Smooth muscle cell (in vitro differentiated cells): ENCODE measurements around the gene DHX35. TPM values are rescaled to one million over a fixed set of nuclear protein-coding genes. Genes with fewer than 3 reads are reported as not detected.
A peak's percentile ranks its signal among the peaks of the same experiment; 100 is the strongest.

Experiments used
- DNase-seq: peaks from one replicate; lab custom pipeline; 2025; ENCODE audit not compliant: unreplicated experiment; lab: John Stamatoyannopoulos, UW
- H2AFZ ChIP-seq: fragments of 200-600 bp; sonication (generic); 2 replicates; pipeline ENCODE4 v1.6.0; 2016; ENCODE audit warnings: antibody characterized with exemption, low read depth, mild to moderate bottlenecking
- H3F3A ChIP-seq: fragments of 200-600 bp; sonication (generic); 2 replicates; pipeline ENCODE4 v1.6.0; 2017; ENCODE audit warnings: antibody characterized with exemption, low read depth
- H3K27ac ChIP-seq: fragments of 200-600 bp; sonication (generic); 2 replicates; pipeline ENCODE4 v1.5.1; 2016; ENCODE audit warnings: low read depth, mild to moderate bottlenecking
- H3K27me3 ChIP-seq: fragments of 200-600 bp; sonication (generic); 2 replicates; pipeline ENCODE4 v1.6.1; 2016; ENCODE audit warnings: low read depth, mild to moderate bottlenecking
- H3K36me3 ChIP-seq: fragments of 200-600 bp; sonication (generic); 2 replicates; pipeline ENCODE4 v1.5.1; 2016; ENCODE audit warnings: low read depth
- H3K4me1 ChIP-seq: fragments of 200-600 bp; sonication (generic); 2 replicates; pipeline ENCODE4 v1.5.1; 2016; ENCODE audit warnings: low read depth
- H3K4me2 ChIP-seq: fragments of 200-600 bp; sonication (generic); 2 replicates; pipeline ENCODE4 v1.6.0; 2016; ENCODE audit warnings: mild to moderate bottlenecking
- H3K4me3 ChIP-seq: fragments of 200-600 bp; sonication (generic); 2 replicates; pipeline ENCODE4 v1.5.1; 2016; ENCODE audit warnings: mild to moderate bottlenecking
- H3K79me2 ChIP-seq: fragments of 200-600 bp; sonication (generic); 2 replicates; pipeline ENCODE4 v1.6.0; 2016; ENCODE audit warnings: low read depth, mild to moderate bottlenecking
- H3K9ac ChIP-seq: fragments of 200-600 bp; sonication (generic); 2 replicates; pipeline ENCODE4 v1.6.0; 2016; ENCODE audit warnings: low read depth
- H3K9me3 ChIP-seq: fragments of 200-600 bp; sonication (generic); replicated peaks from 2 replicates; pipeline ENCODE4 v1.5.1; 2016; ENCODE audit warnings: low read depth
- H4K20me1 ChIP-seq: fragments of 200-600 bp; sonication (generic); 2 replicates; pipeline ENCODE4 v1.6.0; 2016; ENCODE audit warnings: low read depth
- WGBS: methylation state at CpG from one replicate; pipeline ENCODE4 v1.1.7; 2016; ENCODE audit warnings: low lambda C conversion rate; 5-methylcytosine and 5-hydroxymethylcytosine counted together
- polyA plus RNA-seq: library from polyadenylated mRNA; unstranded; fragments of >200 nt; fragmentation: Nextera tagmentation; extraction: Ambion mirVana; gene quantifications from 2 replicates; pipeline ENCODE4 v1.2.1, GENCODE V29; 2016
- total RNA-seq: library from RNA; depleted of rRNA; stranded (reverse); fragments of >200 nt; gene quantifications from 2 replicates; pipeline ENCODE4 v1.2.3, GENCODE V29; 2014
- TF ChIP-seq, protein P1 (sequence below): fragments of 200-600 bp; sonication (generic); IDR thresholded peaks from 2 replicates; pipeline ENCODE4 v1.5.1; 2017; ENCODE audit warnings: borderline replicate concordance, mild to moderate bottlenecking, antibody characterized with exemption; ENCODE audit not compliant: insufficient read depth, poor library complexity, severe bottlenecking

The DHX35 gene
- total and polyA plus RNA-seq, 2 experiments from 2014 or later: 4.5 to 9.5 TPM

DNA sequence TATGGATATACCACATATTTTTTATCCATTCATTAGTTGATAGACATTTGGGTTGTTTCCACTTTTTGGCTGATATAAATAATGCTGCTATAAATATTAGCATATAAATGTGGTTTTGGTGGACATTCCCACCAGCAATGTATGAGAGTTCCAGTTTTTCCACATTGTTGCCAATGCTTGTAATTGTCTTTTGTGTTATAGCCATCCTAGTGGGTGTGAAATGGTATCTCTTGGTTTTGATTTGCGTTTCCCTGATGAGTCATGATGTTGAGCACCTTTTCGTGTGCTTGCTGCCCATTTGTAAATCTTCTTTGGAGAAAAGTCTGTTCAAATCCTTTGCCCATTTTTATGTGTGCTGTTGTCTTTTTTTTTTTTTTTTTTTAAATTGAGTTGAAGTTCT, 54.4 kb downstream of the DHX35 start:
- Histone ChIP-seq H3K27me3 (no peaks in the 10 kb centered on the region), H3K36me3 (peaks cover 10% of the 10 kb centered on the region), H3K4me2 (no peak overlapping the region), H3K9me3 (no peaks in the 10 kb centered on the region), H3K4me1 (no peaks in the 10 kb centered on the region), H3K79me2 (no peaks in the 10 kb centered on the region), H3K4me3 (no peak overlapping the region), H3K27ac (peak overlapping the region; percentile 55), H3F3A (no peaks in the 10 kb centered on the region), H3K9ac (no peak overlapping the region), H2AFZ (no peak overlapping the region), H4K20me1 (no peaks in the 10 kb centered on the region)
- TF ChIP-seq, protein P1, sequence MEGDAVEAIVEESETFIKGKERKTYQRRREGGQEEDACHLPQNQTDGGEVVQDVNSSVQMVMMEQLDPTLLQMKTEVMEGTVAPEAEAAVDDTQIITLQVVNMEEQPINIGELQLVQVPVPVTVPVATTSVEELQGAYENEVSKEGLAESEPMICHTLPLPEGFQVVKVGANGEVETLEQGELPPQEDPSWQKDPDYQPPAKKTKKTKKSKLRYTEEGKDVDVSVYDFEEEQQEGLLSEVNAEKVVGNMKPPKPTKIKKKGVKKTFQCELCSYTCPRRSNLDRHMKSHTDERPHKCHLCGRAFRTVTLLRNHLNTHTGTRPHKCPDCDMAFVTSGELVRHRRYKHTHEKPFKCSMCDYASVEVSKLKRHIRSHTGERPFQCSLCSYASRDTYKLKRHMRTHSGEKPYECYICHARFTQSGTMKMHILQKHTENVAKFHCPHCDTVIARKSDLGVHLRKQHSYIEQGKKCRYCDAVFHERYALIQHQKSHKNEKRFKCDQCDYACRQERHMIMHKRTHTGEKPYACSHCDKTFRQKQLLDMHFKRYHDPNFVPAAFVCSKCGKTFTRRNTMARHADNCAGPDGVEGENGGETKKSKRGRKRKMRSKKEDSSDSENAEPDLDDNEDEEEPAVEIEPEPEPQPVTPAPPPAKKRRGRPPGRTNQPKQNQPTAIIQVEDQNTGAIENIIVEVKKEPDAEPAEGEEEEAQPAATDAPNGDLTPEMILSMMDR: no peak
- DNase-seq: no peak
- WGBS: 71% methylated on average over 2 of the region's 2 CpGs

DNA sequence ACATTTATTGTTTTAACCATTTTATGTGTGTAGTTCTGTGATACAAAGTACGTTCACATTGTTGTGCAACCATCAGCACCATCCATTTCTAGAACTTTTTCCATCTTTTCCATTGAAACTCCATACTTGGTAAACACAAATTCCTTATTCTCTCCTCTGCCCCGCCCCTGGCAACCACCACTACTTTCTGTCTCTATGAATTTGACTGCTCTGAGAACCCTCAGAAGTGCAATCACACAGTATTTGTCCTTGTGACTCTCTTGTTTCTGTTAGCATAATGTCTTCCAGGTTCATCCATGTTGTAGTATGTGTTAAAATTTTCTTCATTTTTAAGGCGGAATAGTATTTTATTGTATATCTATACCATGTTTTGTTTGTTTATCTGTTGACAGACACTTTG, 56.9 kb downstream of the DHX35 start:
- Histone ChIP-seq H3K9ac (no peak overlapping the region), H3K9me3 (no peaks in the 10 kb centered on the region), H3K79me2 (no peaks in the 10 kb centered on the region), H4K20me1 (no peaks in the 10 kb centered on the region), H3K36me3 (peaks cover 10% of the 10 kb centered on the region), H3K4me1 (no peaks in the 10 kb centered on the region), H3K4me3 (no peak overlapping the region), H3K27me3 (no peaks in the 10 kb centered on the region), H2AFZ (no peak overlapping the region), H3K4me2 (no peak overlapping the region), H3F3A (no peaks in the 10 kb centered on the region), H3K27ac (no peak overlapping the region)
- WGBS: 94% methylated on average over 3 of the region's 3 CpGs
- TF ChIP-seq, protein P1: no peak
- no peak for DNase-seq

DNA sequence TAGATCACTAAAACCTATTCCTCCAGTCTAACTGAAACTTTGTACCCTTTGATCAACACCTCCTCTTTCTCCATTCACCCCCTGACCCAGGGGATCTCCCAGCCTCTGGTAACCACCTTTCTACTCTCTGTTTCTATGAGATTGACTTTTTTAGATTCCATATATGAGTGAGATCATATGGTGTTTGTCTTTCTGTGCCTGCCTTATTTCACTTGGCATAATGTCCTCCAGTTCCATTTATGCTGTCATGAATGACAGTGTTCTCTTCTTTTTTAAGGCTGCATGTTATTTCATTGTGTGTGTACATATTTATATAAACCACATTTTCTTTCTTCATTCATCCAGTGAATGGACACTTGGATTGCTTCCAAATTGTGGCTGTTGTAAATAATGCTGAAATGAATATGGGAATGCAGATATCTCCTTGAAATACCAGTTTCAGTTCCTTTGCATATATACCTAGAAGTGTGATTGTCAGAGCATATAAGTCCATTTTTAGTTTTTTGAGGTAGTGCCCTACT, 57.7 kb downstream of the DHX35 start:
- no peak overlapping the region for H3K9ac ChIP-seq
- H3K27me3 ChIP-seq: no peaks in the 10 kb centered on the region
- no peak overlapping the region for H3K27ac ChIP-seq
- no peak overlapping the region for H3K4me2 ChIP-seq
- no peaks in the 10 kb centered on the region for H3K4me1 ChIP-seq
- no peak overlapping the region for H3K4me3 ChIP-seq
- no peak for DNase-seq
- no peaks in the 10 kb centered on the region for H4K20me1 ChIP-seq
- H2AFZ ChIP-seq: no peak overlapping the region
- TF ChIP-seq, protein P1: no peak
- no peaks in the 10 kb centered on the region for H3K79me2 ChIP-seq
- no peaks in the 10 kb centered on the region for H3K9me3 ChIP-seq
- H3K36me3 ChIP-seq: peaks cover 18% of the 10 kb centered on the region
- H3F3A ChIP-seq: no peaks in the 10 kb centered on the region

DNA sequence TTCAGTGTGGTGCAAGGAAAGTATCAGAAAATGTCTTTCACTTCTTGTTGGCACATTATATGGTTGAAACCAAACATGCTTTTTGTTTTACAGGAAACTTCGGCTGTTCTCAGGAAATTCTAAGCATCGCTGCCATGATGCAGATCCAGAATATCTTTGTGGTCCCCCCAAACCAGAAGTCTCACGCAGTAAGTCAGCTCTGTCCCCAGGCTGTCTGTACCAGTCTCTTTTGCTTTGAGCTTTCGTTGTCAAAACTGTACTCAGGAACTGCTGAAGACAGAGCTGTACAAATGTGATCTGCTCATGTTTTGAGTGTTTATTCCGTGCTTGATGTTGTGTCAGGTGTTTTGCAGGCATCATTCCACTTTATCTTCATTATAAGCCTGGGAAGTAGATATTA, 59.6 kb downstream of the DHX35 start:
- 100% methylated on average over 5 of the region's 5 CpGs for WGBS
- TF ChIP-seq, protein P1: no peak
- H3K4me2 ChIP-seq: no peak overlapping the region
- no peak for DNase-seq
- peaks cover 24% of the 10 kb centered on the region for H3K36me3 ChIP-seq
- H3K4me1 ChIP-seq: no peaks in the 10 kb centered on the region
- no peaks in the 10 kb centered on the region for H4K20me1 ChIP-seq
- no peak overlapping the region for H3K27ac ChIP-seq
- H3F3A ChIP-seq: no peaks in the 10 kb centered on the region
- no peaks in the 10 kb centered on the region for H3K27me3 ChIP-seq
- H3K9me3 ChIP-seq: no peaks in the 10 kb centered on the region
- H2AFZ ChIP-seq: no peak overlapping the region
- no peak overlapping the region for H3K9ac ChIP-seq
- H3K79me2 ChIP-seq: no peaks in the 10 kb centered on the region
- no peak overlapping the region for H3K4me3 ChIP-seq
